Thyroid gland (tissue), 4 donors: Measurements from ENCODE around the gene SVIP. TPM values are rescaled to one million over a fixed set of nuclear protein-coding genes. Genes with fewer than 3 reads are reported as not detected.
A peak's percentile ranks its signal among the peaks of the same experiment; 100 is the strongest.

Experiments
- DNase-seq, 2 donors: peaks; one replicate each; pipeline ENCODE4 v3.0.0-alpha.2; 2019
- H3K27ac ChIP-seq, 3 donors: fragments of 200-600 bp; sonication (generic); 1 replicate in 2 of 3; 2 replicates in 1 of 3; pipeline ENCODE4 v1.5.1; 2016 to 2019; ENCODE audit warnings: mild to moderate bottlenecking in 1 of 3, moderate library complexity in 1 of 3
- H3K27me3 ChIP-seq: fragments of 200-600 bp; sonication (generic); one replicate; pipeline ENCODE4 v1.5.1; 2019
- H3K36me3 ChIP-seq, 2 donors: fragments of 200-600 bp; sonication (generic); one replicate each; pipeline ENCODE4 v1.5.1; 2016 to 2019
- H3K4me1 ChIP-seq, 2 donors: fragments of 200-600 bp; sonication (generic); one replicate each; pipeline ENCODE4 v1.5.1; 2017 to 2019
- H3K4me3 ChIP-seq, 3 donors: fragments of 200-600 bp; sonication (generic); replicated peaks in 1 of 3; 1 replicate in 2 of 3; 2 replicates in 1 of 3; pipeline ENCODE4 v1.5.1; 2016; ENCODE audit warnings: mild to moderate bottlenecking in 1 of 3
- H3K9me3 ChIP-seq: fragments of 200-600 bp; sonication (generic); one replicate; pipeline ENCODE4 v1.5.1; 2017
- CTCF ChIP-seq, 6 experiments: fragments of 200-600 bp in 3 of 6; fragments of 450-650 bp in 3 of 6; sonication (generic) in 3 of 6; IDR thresholded peaks; one replicate each; pipeline ENCODE4 v1.5.1; 2016 to 2019; ENCODE audit warnings: antibody characterized with exemption in 6 of 6, mild to moderate bottlenecking in 2 of 6, inconsistent platforms in 1 of 6, moderate library complexity in 1 of 6
- POLR2A ChIP-seq, 2 donors: fragments of 450-650 bp; IDR thresholded peaks; one replicate each; pipeline ENCODE4 v1.6.1; 2017; ENCODE audit warnings: antibody characterized with exemption in 2 of 2, mild to moderate bottlenecking in 2 of 2, moderate library complexity in 1 of 2
- WGBS, 2 donors: methylation state at CpG; one replicate each; pipeline ENCODE4 v1.1.5; 2017; 5-methylcytosine and 5-hydroxymethylcytosine counted together
- intact Hi-C: fragments of 100-400 bp; cut with DNase I; formaldehyde crosslinking; loops from one replicate; pipeline ENCODE4 v1.15.1; 2023
- total RNA-seq, 4 donors: library from RNA; depleted of rRNA; stranded (reverse); fragments of >200 nt; gene quantifications; one replicate each; pipeline ENCODE4 v1.2.3, GENCODE V29; 2016

Gene SVIP
- total RNA-seq, 4 donors from 2014 or later, result 20.4 to 30.6 (median 29.2) TPM

- Histone ChIP-seq H3K27me3 (no peaks in the 10 kb centered on the region), H3K4me3 (peak overlapping the region in 1 of 3 donors; percentile 88), H3K4me1 (peaks cover 7% of the 10 kb centered on the region in 2 donors), H3K9me3 (no peaks in the 10 kb centered on the region), H3K27ac (no peak overlapping the region), H3K36me3 (peaks cover 0 to 2% of the 10 kb centered on the region in 2 donors)
- no peak for TF ChIP-seq POLR2A (IDR thresholded peaks at IDR 0.05)
- TF ChIP-seq CTCF (IDR thresholded peaks at IDR 0.05), result no peak
- DNase-seq, result no peak
- 21 to 24% methylated on average over 4 of the region's 4 CpGs for WGBS, 2 donors
- intact Hi-C loops, result no loop called here
These were observed 447 bp upstream of the SVIP start for GRCh38 chr11:22830082-22830414.

GRCh38 chr11:22828373-22828772 lies 1.2 kb downstream of the SVIP start:
- Histone ChIP-seq H3K9me3 (no peaks in the 10 kb centered on the region), H3K4me3 (no peak overlapping the region), H3K36me3 (peaks cover 4 to 7% of the 10 kb centered on the region in 2 donors), H3K27me3 (no peaks in the 10 kb centered on the region), H3K4me1 (peaks cover 7% of the 10 kb centered on the region in 2 donors), H3K27ac (no peak overlapping the region)
- TF ChIP-seq CTCF (IDR thresholded peaks at IDR 0.05) (no peak), POLR2A (IDR thresholded peaks at IDR 0.05) (no peak)
- no peak for DNase-seq
- 57 to 62% methylated on average over 6 of the region's 6 CpGs for WGBS, 2 donors
- intact Hi-C loops, result loop anchor here (10.0 kb wide), 1 partner anchor 204 kb away; the partner anchor contains the start of gene FANCF

GRCh38 chr11:22822203-22822602 lies 7.4 kb downstream of the SVIP start:
- Histone ChIP-seq H3K27me3 (no peaks in the 10 kb centered on the region), H3K4me3 (no peak overlapping the region), H3K4me1 (no peaks in the 10 kb centered on the region), H3K9me3 (no peaks in the 10 kb centered on the region), H3K27ac (no peak overlapping the region), H3K36me3 (peaks cover 4 to 17% of the 10 kb centered on the region in 2 donors)
- intact Hi-C loops, result loop anchor here (10.0 kb wide), 1 partner anchor 197 kb away; the partner anchor contains the start of gene FANCF
- TF ChIP-seq CTCF (IDR thresholded peaks at IDR 0.05) (no peak), POLR2A (IDR thresholded peaks at IDR 0.05) (no peak)
- DNase-seq, result no peak
- WGBS, 2 donors, result 96% methylated on average over 2 of the region's 2 CpGs

GRCh38 chr11:22809893-22810292 lies 19.7 kb downstream of the SVIP start:
- H3K27ac ChIP-seq, result no peak overlapping the region
- no peak for DNase-seq
- H3K27me3 ChIP-seq, result no peaks in the 10 kb centered on the region
- WGBS, 2 donors, result 90 to 98% methylated on average over 3 of the region's 3 CpGs
- intact Hi-C loops, result no loop called here
- no peaks in the 10 kb centered on the region for H3K9me3 ChIP-seq
- H3K4me1 ChIP-seq, result peaks cover 7 to 8% of the 10 kb centered on the region in 2 donors
- TF ChIP-seq CTCF (IDR thresholded peaks at IDR 0.05) (no peak), POLR2A (IDR thresholded peaks at IDR 0.05) (no peak)
- H3K36me3 ChIP-seq, result no peaks in the 10 kb centered on the region
- no peak overlapping the region for H3K4me3 ChIP-seq

GRCh38 chr11:22808571-22809197 lies 20.9 kb downstream of the SVIP start:
- no peak overlapping the region for H3K4me3 ChIP-seq
- DNase-seq, result peak; percentile 26 to 37
- no peaks in the 10 kb centered on the region for H3K27me3 ChIP-seq
- H3K36me3 ChIP-seq, result no peaks in the 10 kb centered on the region
- peaks cover 7 to 8% of the 10 kb centered on the region in 2 donors for H3K4me1 ChIP-seq
- no peaks in the 10 kb centered on the region for H3K9me3 ChIP-seq
- WGBS, 2 donors, result 66 to 73% methylated on average over 3 of the region's 3 CpGs
- H3K27ac ChIP-seq, result peak overlapping the region in 1 of 3 donors; percentile 6
- TF ChIP-seq POLR2A (IDR thresholded peaks at IDR 0.05), result no peak
- TF ChIP-seq CTCF (IDR thresholded peaks at IDR 0.05), result no peak
- intact Hi-C loops, result no loop called here
